ENCODE measurements around the gene RBM18.

The RBM18 gene

GRCh38 chr9:122264360-122265148, at the start of gene RBM18, which contains the start of gene MRRF:
TSS of gene RBM18 (minus strand) at chr9:122264840. CDS start at chr9:122261492, 3,348 bp downstream.
TSS of gene MRRF (plus strand) at chr9:122264882. CDS start at chr9:122270892, 6,010 bp downstream.
- peak; percentile 92 for DNase-seq

GRCh38 chr9:122314165-122314564, 49.5 kb upstream of the RBM18 start:
- DNase-seq = peak; percentile 16

- DNase-seq = no peak
Measured at GRCh38 chr9:122309861-122310260, 45.2 kb upstream of the RBM18 start.

- DNase-seq = no peak
Measured at GRCh38 chr9:122307925-122308324, 43.3 kb upstream of the RBM18 start.

GRCh38 chr9:122307061-122307460, 42.4 kb upstream of the RBM18 start:
- no peak for DNase-seq

- DNase-seq = no peak
Measured at GRCh38 chr9:122302237-122303093, 37.8 kb upstream of the RBM18 start.

GRCh38 chr9:122297512-122297911, 32.9 kb upstream of the RBM18 start:
- DNase-seq = no peak

GRCh38 chr9:122294531-122294930, 29.9 kb upstream of the RBM18 start:
- DNase-seq = no peak

GRCh38 chr9:122291458-122291857, 26.8 kb upstream of the RBM18 start:
- no peak for DNase-seq

- DNase-seq = no peak
Measured at GRCh38 chr9:122287214-122287720, 22.6 kb upstream of the RBM18 start.

GRCh38 chr9:122286764-122287163, 22.1 kb upstream of the RBM18 start:
- DNase-seq = no peak

- DNase-seq = no peak
Measured at GRCh38 chr9:122281368-122281767, 16.7 kb upstream of the RBM18 start.

- no peak for DNase-seq
Measured at GRCh38 chr9:122277285-122277897, 12.8 kb upstream of the RBM18 start.

GRCh38 chr9:122276096-122276495, 11.5 kb upstream of the RBM18 start:
- no peak for DNase-seq

- DNase-seq = no peak
Measured at GRCh38 chr9:122274055-122274454, 9.4 kb upstream of the RBM18 start.

- DNase-seq = no peak
Measured at GRCh38 chr9:122268041-122268814, 3.6 kb upstream of the RBM18 start.

GRCh38 chr9:122265149-122265915, 692 bp upstream of the RBM18 start:
- no peak for DNase-seq

GRCh38 chr9:122263699-122264349, 816 bp downstream of the RBM18 start:
- DNase-seq = peak; percentile 33

- DNase-seq = no peak
Measured at GRCh38 chr9:122262073-122262472, 2.6 kb downstream of the RBM18 start.

GRCh38 chr9:122261469-122261881, 3.2 kb downstream of the RBM18 start:
- DNase-seq = no peak

- DNase-seq = no peak
Measured at GRCh38 chr9:122258886-122259415, 5.7 kb downstream of the RBM18 start.

Measured in NCI-H82 (cell line).